ENCODE data around the gene TMEM184B.

Gene TMEM184B

GRCh38 chr22:38273135-38273826 lies 471 bp upstream of the TMEM184B start:
- no peak for DNase-seq

GRCh38 chr22:38271927-38272372 lies 860 bp downstream of the TMEM184B start:
- DNase-seq, result no peak

GRCh38 chr22:38271101-38271500 lies 1.7 kb downstream of the TMEM184B start:
- no peak for DNase-seq

GRCh38 chr22:38270091-38270992 lies 2.5 kb downstream of the TMEM184B start:
- no peak for DNase-seq

GRCh38 chr22:38269466-38269865 lies 3.3 kb downstream of the TMEM184B start:
- no peak for DNase-seq

GRCh38 chr22:38267086-38267485 lies 5.7 kb downstream of the TMEM184B start:
- DNase-seq, result no peak

GRCh38 chr22:38266120-38266519 lies 6.7 kb downstream of the TMEM184B start:
- DNase-seq, result no peak

GRCh38 chr22:38264322-38264843 lies 8.4 kb downstream of the TMEM184B start:
- DNase-seq, result no peak

GRCh38 chr22:38262051-38262795 lies 10.6 kb downstream of the TMEM184B start:
- peak; percentile 44 for DNase-seq

GRCh38 chr22:38260761-38261681 lies 11.8 kb downstream of the TMEM184B start:
- no peak for DNase-seq

- DNase-seq, result no peak
These were observed 13.4 kb downstream of the TMEM184B start for GRCh38 chr22:38259370-38259769.

- no peak for DNase-seq
These were observed 13.9 kb downstream of the TMEM184B start for GRCh38 chr22:38258895-38259294.

- no peak for DNase-seq
These were observed 15.1 kb downstream of the TMEM184B start for GRCh38 chr22:38257650-38258250.

GRCh38 chr22:38257181-38257580 lies 15.6 kb downstream of the TMEM184B start:
- no peak for DNase-seq

- no peak for DNase-seq
These were observed 17.1 kb downstream of the TMEM184B start for GRCh38 chr22:38255697-38256096.

- DNase-seq, result no peak
These were observed 21.5 kb downstream of the TMEM184B start for GRCh38 chr22:38251341-38251692.

- DNase-seq, result no peak
These were observed 22.0 kb downstream of the TMEM184B start for GRCh38 chr22:38250643-38251340.

- DNase-seq, result no peak
These were observed 22.8 kb downstream of the TMEM184B start for GRCh38 chr22:38249803-38250642.

GRCh38 chr22:38249301-38249700 lies 23.5 kb downstream of the TMEM184B start:
- DNase-seq, result no peak

GRCh38 chr22:38248280-38248679 lies 24.5 kb downstream of the TMEM184B start:
- no peak for DNase-seq
